DMS 273 treated with DMSO at 0.1 percent for 48 hours (cell line): ENCODE results near the gene CCBE1.

Experiments
- DNase-seq: peaks from one replicate; lab custom pipeline; 2025; lab: John Stamatoyannopoulos, UW

The CCBE1 gene

DNA sequence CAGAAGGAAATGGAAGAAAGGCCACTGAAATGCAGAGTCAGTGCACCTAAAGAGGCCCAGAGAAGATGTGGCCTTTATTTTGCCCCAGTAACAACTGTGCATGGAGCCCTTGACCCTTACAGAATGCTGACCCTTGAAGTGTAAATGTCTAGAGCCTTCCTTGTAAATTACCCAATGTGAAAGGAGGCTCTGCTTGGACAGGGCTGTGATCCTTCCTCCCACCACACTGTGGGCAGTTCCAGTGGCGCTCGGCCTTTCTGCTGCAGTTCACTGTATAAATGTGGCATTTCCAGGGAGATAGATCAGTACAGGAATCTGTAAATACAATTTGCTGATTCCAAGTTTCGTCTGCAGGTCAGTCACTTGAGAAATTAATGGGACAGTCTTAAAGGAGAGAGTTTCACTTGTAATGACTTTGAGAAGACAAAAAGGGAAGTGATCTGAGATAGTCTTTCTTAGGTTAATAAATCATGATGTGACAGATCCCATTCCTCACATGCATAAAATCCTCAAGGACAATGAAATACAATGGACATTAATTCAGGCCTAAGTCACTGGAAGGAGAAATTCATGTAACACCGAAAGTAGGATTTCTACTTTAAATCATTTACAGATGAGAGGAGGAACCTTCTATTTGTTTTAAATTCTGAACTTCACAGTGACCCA is 204.3 kb downstream of the CCBE1 start:
- no peak for DNase-seq

DNA sequence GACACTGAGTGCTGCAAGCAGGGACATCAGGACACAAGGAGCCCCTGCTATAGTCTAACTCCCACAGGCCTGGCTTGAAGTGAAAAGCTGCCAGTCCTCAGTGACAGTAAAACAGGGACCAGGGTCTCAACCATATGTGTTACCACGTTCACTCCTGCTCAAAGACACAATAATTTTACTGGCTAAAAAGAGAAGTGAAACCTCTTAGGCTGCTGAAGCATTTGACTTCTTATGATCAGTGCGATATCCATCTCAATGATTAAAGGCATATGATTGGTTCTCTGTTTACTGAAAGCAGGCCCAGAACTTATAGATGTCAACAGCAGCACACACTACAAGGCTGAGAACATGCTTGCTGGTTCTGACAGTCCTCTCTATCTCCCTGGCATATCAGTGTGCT is 208.3 kb downstream of the CCBE1 start:
- no peak for DNase-seq

DNA sequence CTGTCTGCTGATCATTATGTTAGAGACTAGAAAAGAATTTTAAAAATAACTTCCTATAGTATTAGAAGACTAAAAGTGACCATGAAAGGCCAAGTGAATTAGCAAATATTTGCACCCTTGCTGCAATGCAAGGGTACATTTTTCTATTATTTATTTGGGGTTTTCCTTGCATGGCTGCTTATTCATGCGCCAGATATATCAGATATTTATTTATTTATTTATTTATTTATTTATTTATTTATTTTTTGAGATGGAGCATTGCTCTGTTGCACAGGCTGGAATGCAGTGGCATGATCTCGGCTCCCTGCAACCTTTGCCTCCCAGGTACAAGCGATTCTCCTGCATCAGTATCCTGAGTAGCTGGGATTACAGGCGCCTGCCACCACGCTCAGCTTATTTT is 211.8 kb downstream of the CCBE1 start:
- DNase-seq = no peak

DNA sequence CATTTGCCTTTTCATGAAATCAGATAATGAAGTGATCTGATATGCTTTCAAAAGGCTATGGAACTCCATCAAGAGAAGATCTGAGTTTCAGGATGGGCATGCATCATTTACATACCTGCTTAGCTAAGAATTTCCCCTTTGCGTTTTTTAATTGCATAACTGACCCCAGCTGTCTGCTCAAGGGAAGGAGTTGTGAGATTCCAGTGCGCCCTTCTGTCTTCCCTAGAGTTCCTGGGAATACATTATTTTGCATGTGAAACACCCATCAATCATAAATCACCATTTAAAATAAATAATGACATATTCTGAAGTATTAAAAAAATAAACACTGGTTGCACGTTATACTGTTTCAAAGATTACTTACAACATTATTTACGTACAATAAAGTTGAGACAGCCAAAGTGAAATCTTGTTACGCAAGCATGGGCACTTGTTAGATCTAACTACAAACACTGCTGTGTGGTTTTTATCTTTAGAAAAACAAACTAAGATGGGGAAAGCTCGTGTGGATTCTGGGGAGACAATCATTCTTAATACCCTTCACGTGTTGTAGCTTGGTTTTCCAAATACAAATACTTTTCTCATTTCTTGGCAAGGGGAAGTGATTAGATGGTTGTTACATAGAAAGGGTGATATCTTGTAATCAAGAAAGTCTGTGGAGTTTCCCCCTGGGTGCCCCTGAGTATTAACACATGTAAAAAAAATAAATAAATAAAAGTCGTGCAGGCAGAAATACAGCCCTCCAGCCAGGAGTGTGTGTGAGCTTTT is 212.5 kb downstream of the CCBE1 start:
- no peak for DNase-seq

DNA sequence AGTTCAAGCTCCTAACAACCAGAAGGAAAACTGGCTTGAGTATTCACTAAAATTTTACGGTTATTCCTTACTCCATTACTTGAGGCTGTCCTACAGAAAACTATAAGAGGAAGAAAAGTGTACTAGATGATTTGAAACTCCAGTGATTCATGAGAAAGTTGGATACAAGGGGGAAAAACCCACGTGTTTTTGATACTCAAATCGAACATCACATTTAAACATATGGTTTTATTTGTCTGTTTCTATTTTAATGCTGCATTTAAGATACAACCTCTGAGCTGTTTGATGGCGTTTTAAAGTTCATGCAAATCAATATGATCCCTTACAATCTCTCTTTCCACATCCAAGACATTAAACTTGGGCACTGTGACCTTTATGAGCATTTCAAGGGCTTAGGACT is 213.1 kb downstream of the CCBE1 start:
- no peak for DNase-seq

DNA sequence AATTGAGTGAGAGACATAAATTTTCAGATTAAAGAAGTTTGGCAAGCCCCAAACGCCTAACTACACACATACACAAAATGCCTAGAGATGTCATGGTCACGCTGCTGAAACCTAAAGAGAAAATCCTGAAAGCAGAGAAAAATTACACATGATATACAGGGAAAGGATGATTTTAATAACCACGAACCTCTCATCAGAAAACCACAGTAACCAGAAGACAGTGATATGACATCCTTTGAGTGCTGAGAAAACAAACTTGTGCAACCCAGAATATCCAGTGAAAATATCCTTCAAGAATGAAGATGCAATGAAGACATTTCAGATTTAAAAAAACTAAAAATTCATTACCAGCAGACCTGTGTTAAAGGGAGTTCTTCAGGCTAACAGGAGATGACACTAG is 215.8 kb downstream of the CCBE1 start:
- DNase-seq = no peak

DNA sequence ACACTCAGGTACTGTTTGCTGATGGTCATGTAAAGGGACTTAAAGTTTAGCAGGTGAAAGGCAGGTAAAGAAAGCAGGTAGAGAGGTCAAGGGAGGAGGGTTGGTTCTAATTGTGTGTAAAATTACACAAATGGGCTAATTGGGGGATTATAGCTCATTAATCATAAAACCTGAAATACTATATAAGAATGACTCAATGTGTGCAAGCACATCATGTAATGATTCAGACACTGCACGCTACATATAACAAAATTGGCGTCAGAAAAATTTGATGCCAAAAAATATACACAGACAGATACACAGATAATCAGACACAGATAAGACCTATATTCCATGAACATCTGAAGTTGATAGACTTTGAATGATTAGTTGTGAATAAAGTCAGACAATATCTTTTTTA is 217.4 kb downstream of the CCBE1 start:
- DNase-seq = no peak

DNA sequence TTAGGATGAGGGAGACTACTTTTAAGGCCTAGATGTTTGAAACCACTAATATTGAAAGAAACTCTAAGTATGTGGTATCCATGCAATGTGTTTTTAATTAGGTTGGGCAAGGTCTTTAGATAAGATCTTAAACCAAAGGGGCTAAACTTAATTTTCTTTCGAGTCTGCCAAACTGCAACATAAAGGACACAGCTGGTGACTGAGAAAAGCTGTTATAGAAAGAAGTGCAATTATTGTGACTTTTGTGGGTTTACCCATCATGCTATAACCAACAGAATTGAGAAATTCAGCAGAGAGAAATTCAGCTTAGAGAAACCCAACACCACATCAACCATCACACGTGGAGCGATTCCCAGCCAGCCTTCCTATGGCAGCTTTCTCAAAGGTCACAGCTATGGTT is 218.6 kb downstream of the CCBE1 start:
- DNase-seq = no peak

DNA sequence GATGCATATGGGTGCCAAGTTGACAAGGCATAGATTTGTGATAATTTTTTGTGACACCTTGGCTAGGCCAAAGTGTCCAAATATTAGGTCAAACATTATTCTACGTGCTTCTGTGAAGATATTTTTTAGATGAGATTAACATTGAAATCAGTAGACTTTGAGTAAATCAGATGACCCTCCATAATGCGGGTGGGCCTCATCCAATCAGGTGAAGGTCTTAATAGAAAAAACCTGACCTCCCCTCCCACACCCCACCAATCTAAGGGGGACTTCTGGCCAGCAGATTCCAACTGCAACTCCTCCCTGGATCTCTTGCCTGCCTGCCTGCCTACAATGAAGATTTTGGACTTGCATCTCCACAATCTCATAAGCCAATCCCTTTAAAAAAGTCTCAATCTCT is 219.4 kb downstream of the CCBE1 start:
- no peak for DNase-seq

DNA sequence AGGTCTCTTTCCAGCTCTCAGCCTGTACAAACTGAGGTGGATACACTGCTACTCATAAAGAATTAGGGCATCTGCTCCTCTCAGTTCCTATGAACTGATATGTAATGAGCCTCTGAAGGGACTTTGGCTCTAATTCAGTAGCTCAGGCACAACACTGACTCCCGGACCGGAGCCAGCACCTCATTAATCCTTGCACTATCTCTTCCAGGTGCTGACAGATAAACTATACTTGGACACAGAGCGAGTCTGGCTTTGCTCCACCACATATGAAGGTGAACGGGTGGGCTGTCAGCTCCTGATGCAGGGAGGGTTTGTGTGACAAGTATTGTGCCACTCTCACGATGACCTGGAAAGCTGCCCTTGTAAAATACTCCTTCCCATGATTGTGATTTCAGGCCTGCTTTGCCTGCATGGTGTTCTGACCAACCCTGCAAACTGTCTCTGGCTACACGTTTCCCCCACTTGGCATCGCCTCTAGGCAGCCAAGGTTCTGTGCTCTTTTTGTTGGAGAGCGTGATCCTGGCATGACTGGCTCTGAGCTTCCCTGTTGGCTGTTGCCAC is 226.6 kb downstream of the CCBE1 start:
- peak; percentile 27 for DNase-seq

DNA sequence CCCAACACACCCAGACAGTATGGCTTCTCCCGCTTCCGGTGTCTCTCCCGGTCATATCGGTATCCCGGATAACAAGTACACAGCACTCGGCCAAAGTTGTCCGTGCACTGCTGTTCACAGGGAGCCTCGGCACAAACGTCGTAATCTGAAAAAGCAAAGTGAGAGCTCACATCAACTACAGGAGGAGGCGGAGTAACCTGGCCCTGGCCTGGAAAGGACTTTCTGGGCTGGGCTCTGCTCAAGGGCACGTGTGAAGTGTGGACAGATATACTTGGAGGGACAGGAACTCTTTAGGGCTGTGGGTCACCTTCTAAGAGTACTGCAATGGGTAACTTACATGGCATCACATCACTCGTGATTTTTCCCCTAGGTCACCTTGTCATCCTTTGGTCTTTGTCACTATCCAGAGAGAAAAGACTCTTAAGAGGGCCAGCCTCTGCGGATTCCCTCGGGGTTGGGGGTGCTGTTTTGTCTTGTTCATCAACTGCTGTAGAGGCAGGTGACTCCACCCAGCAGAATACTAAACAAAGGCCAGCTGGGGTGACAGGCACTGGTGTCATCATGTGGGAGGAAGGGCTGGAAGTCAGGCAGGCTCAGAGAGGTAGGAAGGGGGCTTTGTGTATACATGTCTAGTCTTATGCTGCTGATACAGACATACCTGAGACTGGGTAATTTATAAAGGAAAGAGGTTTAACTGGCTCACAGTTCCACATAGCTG is 227.6 kb downstream of the CCBE1 start:
- DNase-seq = no peak

DNA sequence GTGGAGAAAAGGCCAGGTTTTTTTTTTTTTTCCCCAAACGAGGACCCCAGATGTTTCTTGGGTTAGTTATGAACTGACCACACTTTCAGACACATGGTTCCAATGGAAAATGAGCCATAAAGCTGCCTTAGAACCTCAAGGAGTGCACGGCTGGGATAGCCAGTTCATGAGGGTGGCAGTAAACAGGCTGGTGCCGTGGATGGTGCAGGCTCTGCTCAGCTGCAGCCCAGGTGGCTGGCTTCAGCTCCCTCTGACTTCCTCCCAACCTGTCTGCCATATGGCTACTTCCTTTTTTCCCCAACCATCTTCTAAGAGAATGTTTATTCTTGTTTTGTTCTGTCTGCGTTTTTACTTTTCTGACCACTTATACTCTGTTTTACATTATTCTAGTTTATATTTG is 228.4 kb downstream of the CCBE1 start:
- no peak for DNase-seq

DNA sequence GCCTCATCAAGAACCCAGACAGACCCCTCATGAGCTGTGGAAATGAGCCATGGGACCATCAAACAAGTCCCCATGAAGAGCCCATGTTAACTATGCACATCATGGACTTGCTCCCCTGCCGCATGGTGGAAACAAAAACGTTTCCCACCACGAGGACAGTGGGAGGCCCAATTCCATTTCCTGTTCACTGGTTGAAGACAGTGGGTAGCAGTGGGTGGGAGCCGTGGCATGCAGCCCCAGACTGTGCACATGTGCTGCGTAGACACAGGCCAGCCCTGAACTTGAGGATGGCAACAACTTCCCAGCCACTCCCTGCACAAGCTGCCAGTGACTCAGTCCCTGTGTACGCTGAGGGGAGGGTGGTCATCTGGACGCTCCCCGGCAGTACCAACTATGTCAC is 229.7 kb downstream of the CCBE1 start:
- DNase-seq = no peak

DNA sequence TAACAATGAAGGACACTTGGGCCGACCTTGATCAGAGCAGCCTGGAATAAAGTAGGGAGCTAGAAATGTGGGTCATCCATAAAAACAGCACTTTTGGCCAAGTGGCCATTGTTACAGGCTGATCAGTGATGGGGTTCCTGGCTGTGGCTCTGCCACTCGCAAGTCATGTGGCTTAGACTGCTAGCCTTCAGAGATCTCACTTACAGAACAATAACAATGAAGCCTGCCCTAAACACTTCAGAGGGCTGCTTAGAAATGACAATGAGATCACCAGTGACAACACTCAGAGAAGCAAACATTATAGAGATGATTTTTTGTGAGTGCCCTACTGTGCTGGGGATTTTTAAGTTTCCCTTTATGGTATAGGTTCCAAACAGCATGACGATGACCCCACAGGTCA is 230.2 kb downstream of the CCBE1 start:
- DNase-seq = no peak

DNA sequence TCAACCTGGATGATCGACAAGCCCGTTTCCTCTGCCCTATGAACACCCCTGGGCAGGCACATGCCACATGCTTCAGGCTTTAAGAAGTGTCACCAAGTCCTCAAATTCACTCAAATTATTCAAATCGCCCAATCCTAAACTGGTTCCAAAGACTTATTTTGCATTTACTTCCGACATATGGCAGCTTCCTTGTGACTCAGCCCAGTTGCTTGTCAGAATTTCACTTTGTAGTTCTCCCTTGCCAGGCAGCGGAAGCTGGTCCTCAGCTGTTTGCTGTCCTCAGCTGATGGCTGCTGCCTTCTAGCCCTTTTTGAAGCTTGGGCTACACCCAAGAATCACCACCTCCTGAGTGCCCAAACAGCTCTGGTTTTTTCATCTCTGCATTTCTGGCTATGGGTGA is 232.7 kb downstream of the CCBE1 start:
- DNase-seq = no peak

DNA sequence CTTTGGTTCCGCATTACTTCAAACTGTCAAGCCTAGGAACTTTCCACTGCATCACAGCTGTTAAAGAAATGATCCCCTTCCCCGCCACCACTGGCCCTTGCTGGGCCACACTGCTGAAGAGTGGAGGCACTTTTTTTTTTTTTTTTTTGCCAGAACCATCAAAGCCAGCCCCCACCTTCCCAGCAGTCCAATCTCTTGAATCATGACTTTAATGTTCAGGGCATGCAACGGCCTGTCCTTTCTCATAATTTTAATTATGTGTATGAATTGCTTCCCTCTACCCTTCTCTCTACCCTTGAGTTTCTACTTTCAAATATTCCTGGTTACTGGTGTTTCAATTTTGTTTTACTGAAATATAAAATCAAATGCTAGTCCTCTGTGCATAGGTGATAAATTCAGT is 236.1 kb downstream of the CCBE1 start:
- DNase-seq = no peak

DNA sequence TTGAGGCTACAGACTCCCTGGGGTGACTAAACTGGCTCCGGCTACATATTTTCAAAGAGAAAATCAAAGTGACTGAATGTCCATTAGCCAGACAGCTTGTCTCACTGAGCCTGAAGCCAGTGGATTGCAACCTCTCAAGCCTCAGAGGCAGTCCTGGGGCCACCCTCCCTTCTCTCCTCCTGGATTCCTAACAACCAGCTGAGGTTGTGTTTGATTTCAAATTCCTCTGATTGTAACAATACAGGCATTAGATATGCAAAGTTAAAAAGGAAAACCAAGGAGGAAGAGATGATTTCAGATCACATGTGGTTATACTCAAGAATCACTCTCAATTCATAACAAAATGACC is 237.2 kb downstream of the CCBE1 start:
- no peak for DNase-seq

DNA sequence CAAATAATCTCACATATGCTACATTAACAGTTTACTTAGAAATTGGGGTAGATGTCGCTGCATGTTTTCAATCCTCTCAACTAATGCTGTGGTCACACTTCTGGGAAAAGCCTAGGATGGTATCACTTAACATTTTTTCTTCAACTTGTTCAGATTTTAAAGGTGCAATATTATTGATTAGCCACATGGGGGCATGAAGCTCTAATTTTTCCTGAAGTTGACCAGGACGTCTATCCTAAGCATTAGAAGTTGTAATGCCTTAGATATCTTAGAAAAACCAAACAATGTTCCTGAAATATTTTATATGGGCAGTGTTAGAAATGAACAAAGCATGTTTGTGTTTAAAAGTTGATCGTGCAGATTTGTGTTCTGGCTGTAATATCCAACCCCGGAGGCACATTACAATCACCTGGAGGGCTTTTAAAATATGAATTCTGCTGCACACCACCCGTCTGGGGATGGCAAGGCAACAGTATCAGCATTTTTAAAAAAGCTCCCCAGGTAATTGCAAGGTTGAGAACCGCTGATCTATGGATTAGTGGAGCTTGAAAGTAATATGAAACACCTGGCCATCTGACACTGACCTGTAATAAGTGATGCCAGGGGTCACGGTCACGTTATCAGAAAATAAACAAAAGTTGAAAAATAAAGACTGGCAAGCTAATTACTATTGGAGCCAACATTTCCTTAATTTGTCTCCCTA is 237.7 kb downstream of the CCBE1 start:
- peak; percentile 35 for DNase-seq

DNA sequence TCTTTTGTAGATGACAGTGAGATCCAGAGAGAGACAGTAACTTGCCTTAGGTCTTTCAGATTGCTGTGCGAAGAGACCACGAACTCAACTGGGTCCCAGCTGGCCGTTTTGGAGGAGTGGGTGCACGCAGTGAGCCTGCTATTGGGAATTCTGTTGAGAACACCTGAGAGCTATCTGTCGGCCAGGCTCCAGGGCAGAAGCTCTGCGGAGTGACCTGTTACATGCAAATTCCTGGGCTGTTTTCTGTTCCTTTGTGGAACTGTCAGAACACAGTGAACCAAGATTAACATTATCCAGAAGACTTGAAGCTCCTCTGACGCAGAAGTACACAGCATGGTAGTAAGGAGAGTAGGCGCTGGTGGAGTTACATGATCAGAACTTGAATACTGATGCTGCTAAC is 238.6 kb downstream of the CCBE1 start:
- DNase-seq = no peak

DNA sequence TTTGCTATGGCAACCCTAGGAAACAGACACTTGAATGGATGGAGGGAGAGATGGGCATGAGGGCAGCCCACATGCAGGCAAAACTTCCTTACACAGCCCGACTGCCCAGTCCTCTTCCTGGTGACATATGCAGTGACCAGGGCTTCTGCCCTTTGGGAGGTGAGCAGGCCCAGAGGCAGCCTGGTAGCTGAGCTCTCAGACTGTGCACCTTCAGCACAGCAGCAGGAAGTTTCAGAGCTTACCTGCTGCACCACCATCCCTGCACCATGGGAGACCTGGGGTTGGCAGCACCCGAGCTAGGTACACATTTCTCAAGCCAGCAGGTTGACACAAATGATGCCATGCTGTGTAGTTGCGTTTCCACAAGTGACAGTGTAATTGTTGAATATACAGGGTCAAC is 240.6 kb downstream of the CCBE1 start:
- DNase-seq = no peak

DNA sequence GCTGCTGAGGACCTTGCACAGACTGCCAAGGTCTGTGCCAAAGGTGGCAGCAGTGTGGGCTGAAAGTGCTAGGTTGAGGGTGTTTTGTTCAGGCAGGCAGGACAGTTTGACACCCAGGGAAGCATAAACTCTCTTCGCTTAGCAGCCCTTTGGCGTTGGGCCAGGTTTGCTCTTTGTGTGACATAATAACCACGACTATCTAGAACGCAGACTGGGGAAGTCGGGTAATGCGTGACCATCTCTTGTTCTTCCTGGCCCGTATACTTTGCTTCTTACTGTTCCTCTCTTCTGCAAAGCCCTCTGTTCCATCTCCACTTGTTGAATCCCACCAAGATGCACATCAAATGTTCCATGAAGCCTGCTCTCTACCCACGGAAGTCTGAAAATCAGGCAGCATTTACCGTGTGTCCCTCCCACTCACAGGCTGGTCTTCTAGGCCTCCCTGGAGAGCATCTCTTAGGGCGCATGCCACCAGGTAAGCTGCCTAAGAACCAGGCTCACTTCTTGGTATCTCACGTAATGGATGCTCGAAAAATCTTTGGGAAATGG is 241.4 kb downstream of the CCBE1 start:
- no peak for DNase-seq
